GM18520 (cell line): Measurements from ENCODE around the gene JOSD2.

Experiments
- ATAC-seq: cut with Tn5 transposase; IDR thresholded peaks from one replicate; pipeline ENCODE4 v1.9.1; 2021; ENCODE audit not compliant: unreplicated experiment

Gene JOSD2

DNA sequence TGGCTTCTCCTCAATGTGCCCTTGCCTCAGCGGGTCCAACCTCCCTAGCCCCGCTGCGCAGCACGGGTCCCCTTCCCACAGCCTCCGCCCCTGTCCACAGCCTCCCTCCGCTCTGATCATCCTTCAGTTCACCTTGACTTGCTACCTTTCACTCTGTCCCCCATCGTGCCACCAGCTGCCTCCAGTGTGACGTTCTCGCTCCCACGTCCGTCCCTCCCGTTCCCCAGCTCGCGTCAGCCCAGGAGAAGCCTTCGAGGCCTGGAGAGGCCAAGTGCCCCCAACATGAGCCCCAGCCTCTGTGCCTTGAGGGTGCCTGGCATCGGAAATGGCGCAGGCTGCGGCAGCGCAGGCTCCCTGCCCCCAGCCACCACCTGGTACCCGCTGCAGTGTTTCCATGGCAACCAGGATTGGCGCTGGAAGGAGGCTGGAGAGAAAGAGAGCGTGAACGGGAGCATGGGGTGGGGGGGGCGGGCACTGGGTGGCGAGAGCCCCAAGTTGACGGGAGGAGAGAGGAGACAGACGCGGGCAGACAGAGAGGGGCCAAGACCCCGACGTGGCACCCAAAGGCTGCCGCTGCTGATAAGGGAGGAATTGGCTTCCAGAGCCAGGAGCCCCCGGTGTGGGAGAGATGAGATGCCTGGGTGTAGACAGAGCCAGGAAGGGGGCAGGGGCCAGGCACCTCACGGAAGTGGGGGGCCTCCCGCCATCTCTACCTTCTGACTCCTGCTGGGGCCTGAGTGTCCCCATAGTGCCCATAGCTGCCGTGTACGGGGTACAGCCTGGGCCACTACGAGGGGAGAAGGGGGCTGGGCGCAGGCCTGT lies 3.6 kb upstream of the JOSD2 start:
- no peak for ATAC-seq

DNA sequence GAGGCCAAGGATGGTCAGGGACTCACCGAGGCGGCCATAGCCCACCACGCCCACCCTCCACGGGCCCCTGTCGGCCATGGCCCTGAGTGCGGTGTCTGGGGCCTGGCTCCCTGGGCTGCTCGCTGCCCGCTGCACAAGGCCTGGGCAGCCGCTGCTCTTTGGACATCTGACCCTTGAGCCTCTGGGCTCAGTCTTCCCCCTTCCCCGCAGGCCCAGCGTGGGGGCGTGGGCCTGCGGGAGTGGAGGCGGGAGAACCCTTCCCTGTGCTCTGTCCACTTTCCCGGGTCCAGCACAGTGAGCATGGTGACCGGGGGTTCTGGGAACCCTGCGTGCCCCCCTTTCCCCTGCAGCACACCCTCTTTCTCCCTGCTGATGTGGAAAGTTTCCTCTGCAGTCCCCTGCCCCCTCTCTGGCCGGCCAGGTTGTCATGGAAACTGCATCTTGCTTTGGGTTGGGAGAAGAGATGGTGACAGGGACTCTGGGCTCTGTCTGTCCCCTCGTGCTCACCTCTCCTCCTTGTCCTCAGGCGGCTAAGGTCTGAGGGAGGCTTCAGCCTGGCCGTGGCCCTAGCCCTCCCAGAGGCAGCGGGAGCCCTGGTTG lies 2.9 kb upstream of the JOSD2 start, which contains the start of gene ASPDH:
Gene ASPDH, minus strand, starts transcription at position 168 of the 600 bp plus-strand sequence. Its CDS starts 90 bp downstream, at position 78.
- ATAC-seq = no peak

DNA sequence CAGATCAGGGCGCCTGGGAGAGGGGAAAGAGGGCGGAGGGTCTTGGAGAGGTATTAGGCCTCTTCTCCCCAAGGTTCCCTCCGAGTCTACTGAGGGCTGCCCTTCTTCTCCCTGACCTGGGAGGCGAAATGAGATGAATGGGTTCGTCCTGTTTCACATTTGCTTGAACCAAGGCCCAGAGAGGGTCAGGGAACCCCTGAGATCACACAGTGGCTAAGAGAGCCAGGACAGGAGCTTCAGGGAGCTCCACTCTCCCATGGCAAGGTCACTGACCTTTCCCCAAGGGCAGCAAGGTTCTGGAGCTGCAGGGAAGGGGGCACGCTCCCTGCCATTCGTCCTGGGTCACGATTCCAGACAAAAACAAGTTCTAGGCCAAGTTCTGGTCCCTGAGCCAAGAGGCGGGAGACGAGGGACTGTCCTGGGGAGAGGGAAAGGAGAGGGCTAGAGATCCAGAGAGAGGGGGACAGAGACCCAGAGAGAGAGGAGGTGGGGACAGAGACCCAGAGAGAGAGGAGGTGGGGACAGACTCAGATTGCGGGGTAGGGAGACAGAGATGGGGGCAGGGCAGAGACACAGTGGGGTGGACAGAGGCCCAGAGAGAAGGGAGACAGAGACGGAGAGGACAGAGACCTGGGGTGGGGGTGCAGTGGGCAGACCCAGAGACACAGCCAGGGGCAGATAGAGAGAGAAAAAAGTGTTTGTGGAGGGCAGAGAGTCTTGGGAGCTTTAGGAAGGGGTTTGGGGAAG lies 2.2 kb upstream of the JOSD2 start:
- no peak for ATAC-seq

DNA sequence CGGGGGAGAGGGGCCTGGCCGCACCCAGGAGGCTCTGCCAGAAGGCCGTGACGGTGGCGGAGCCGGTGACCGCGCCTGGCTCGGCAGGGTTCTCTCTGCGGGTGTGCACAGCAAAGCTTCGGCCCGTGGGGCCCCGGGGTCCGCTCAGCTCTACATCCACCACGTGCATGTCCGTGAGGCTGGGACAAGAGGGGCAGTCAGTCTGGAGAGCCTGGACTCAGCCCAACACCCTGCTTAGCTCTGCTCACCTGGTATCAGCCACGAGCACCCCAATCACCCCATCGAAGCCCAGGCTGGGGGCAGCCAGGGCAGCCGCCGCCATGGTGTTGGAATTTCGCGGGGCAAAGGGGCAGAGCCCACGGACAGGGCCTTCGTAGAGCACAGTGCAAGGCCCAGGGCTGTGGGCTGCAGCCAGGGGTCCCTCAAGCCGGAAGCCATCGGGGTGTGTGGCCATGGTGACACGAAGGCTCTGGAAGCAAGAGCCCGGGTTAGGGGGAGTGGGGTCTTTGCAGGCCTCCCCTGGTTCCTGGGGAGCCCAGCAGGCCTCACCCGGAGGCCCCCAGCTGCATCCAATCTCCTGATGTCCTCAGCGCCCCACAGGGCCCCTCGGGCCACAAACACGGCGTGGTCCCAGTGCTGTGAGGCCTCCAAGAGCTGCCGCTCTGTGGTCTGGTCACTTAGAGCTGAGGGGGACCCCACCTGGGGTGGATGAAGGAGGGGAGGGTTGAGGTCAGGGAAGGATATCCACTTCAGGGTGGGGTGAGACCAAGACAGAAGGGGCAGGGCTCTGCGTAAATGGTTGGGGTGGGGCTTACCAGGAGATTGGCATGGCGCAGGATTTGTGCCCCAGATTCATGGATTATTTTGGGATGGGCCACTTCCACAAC lies 1.4 kb upstream of the JOSD2 start:
- ATAC-seq = no peak

DNA sequence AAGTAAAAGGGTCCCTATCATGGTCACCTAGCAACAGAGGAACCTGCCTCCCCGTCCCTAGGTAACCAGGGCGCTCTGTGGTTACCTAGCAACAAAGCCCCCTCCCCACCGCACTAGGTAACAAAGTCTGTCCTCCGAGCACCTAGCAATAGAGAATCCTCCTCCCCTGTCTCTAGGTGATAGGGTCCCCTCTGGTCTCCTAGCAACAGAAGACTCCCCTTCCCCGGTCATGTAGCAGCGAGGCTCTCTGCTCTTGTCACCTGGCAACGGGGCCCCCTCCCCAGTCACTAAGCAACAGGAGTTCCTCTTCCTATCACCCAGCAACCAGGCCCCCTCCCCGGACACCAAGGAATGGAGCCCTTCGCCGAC lies 307 bp downstream of the JOSD2 start:
- ATAC-seq = no peak

DNA sequence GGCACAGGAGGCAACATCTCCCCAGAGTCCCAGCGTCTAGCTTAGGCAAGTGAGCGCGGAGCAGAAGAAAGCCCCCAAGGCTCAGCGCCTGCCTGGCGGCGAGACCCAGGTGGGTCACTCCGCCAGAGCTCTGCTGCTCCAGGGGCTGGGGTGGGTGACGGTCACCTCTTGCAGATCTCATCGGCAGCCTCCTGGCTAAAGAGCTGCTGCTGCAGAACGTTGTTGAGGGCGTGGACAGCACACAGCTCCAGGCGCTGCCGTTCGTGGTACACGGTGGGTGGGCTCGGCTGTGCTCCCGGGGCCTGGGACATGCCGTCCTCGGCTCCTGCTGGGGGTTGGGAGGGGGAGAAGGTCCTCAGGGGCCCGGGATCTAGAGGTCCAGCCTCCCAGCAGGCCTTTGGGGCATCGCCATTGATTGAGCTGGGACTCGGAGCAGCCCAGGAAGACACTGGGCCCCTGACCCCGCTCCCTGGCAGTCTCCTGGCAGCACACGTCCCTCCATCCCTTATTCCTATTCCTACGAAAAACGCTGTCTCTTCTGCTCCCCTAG lies 795 bp downstream of the JOSD2 start:
- ATAC-seq = no peak

DNA sequence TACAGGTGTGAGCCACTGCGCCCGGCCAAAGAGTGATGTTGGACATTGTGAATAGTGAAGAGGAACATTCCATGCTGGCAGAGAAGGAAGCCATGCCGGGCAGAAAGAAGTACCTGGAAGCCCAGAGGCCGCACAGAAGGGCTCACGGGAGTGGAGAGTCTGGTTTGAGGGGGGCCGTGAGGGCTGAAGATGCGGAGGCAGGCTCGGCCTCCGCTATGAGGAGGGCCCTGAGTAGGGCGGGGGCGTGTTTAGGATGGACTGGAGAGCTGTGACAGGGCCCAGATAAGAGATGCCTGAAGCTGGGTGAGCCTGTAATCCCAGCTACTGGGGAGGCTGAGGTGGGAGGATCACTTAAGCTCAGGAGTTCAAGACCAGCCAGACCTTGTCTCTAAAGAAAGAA lies 1.6 kb downstream of the JOSD2 start:
- ATAC-seq = no peak

DNA sequence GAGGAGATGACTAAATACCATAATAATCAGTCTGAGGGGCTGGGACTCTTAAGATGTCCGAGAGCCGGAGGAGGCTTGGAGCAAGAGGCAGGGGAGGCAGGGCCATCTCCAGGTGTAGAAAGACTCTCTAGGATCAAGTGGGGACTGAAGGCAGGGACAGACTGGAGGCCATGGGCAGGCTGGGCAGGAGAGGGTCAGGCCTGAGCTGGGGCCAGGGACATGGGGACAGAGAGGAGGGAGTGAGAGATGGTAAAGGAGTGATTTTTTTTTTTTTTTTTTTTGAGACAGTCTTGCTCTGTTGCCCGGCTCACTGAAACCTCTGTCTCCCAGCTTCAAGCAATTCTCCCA lies 2.2 kb downstream of the JOSD2 start:
- ATAC-seq = no peak

DNA sequence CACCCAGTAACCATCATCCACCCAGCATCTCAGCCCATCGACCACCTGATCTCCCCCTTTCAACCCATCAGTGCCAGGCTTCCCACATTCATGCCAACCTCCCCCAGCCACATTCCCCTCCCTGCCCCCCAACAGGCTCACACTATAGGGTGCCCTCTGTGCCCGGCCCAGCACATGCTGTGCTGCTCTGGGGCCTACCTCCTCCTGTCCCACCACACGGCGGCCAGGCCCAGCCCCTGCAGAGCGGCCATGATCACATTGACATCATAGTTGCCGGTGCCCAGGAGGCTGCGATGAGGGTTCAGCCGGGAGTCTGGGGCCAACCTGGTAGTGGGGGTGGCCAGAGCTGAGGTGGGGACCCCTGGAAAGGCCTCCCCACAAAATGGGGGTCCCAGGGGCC lies 3.6 kb downstream of the JOSD2 start:
- no peak for ATAC-seq

DNA sequence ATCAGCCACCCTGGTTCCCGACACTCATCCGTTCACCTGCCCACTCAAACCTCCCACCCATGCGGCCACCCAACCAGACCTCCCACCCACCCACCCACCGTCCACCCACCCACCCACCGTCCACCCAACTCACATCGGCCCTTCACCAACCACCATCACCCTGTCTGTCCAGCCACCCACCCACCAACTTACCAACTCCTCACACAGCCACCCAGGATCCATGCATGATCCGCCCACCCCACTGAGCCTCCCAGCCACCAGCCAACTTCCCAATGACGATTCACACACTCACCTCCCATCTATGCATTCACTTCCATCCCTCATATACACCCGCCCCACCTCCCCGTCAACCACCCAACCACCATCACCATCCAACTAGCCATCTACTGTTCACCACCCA lies 4.3 kb downstream of the JOSD2 start:
- ATAC-seq = no peak

DNA sequence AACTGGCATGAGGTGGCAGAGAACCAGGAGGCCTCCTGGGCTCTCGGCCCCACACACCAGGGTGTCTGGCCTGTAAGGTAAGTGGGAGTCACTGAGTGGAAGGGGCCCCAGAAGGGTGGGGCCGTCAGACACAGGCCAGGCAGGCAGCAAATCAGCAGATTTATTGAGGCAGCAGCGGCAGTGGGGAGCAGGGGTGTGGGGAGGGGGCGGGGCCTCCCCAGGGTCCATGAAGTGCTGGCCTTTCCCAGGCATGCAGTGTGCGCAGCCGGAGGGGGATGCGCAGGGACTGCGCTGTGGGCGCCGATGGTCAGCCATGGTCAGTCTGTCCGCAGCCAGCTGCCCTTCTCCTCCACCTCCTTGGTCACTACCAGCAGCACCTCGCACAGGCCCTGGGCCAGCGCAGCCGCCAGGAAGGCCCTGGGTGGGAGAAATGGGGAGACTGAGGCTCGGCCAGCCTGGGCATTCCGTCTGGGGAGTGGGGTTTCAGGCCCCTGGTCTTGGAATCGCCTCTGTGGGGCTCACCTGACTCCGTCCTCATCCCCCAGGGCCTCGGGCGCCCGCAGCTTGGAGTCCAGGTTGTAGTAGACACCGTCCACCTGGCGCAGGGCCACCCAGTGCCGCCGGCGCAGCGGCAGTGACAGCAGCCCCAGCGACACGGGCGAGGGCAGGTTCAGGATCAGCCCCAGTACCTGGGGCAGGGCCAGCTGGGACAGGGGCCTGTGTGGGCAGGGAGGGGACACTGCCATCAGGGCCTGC lies 5.0 kb downstream of the JOSD2 start:
- ATAC-seq = no peak

DNA sequence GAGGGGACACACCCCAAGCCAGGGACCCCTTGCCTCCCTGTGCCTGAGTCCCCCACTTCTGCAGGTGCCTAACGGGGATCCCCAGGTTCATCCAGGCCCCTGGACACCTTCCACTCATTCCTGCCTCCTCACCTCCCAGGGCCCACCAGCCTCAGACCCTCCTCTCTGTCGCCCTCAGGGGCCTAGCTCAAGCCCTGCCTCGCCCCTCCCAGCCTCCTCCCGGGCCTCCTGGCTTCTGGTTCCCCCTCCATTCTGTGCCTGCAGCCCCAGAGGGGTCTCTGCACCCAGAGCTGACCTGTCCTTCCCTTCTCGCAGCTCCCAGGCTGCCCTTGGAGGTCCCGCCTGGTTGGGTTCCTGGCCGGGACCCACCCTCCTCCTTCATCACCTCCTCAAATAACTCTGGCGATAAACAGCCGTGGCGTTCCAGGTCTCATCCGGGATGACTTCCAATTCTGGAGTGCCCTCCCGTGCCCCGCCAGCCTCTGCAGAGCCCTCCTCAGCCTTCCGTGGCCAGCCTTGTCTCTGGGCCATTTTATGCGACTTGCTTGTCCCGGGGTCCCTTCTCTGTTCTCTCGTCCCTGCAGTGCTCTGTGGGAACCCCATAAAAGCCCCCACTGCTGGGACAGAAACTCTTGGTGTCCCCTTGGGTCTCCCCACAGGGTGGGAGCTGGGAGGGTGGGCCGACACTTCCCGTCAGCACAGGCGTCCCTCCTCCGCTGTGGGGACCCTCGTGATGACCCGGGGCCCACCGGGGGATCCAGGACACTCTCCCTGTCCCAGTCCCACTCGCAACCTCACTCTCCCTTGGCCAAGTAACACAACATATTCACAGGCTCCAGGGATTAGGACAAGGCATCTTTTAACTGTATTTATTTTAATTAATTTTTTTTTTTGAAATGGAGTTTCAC lies 9.2 kb downstream of the JOSD2 start:
- no peak for ATAC-seq

DNA sequence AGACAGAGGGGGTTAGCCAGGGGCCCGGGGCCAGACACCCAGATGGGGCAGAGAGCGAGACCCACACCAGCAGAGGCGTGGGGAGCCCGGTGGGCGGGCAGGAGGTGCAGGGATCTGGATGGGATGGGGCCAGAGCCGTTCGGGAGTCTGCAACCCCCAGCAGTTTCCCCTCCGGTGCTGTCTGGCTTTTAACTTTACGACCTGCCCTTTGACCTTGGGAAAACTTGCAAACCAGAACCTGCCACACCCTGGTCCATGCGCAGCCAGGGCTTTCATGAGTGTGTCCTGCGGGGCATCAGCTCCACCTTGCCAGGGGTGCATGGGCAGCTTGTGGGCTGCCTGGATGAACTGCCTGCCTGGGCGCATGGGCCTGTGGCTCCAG lies 9.8 kb downstream of the JOSD2 start:
- ATAC-seq = no peak

DNA sequence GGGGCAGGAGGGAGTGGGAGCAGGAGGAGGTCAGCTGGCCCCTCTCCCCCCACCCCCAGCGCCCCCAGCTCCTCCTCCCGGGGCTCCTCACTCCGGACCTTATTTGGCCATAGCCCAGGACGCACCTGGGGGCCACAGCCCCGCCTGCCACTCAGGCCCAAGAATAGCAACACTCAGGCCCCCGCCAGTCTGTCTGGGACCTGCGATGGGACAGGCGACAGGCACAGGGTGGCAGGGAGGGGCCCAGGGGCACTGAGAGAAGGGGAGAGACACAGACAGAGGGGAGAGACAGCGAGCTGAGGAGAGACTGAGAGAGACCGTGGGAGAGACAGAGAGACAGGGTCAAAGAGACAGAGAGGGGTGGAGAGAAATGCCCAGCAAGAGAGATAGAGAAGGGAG lies 10.2 kb downstream of the JOSD2 start:
- ATAC-seq = no peak

DNA sequence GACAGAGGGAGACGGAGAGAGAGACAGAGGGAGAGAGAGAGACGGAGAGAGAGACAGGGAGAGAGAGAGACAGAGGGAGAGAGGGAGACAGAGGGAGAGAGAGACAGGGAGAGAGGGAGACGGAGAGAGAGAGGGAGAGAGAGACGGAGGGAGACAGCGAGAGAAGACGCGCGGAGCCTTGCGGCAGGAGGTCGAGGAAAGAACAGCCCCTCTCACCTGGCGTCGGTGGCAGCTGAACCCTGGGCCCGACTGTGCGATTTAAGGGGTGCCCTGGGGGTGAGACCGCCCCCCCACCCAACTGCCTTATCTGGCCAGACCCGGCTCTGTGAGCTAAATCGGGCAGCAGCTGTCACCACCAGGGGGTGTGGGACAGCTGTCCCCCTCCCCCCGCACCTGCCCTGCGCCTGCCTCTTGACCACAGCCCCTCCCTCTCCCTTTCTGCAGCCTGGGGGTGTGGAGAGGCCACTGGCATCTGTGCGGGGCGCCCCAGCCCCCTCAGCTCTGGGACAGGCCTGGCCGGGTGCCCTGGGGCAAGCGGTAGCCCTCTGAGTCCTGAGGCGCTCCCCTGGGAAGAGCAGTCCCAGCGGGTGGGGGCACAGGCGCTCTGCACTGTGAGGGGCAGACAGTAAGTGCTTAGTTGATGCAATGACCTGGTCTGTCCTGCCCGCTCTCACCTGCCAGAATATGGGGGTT lies 10.8 kb downstream of the JOSD2 start:
- ATAC-seq = no peak

DNA sequence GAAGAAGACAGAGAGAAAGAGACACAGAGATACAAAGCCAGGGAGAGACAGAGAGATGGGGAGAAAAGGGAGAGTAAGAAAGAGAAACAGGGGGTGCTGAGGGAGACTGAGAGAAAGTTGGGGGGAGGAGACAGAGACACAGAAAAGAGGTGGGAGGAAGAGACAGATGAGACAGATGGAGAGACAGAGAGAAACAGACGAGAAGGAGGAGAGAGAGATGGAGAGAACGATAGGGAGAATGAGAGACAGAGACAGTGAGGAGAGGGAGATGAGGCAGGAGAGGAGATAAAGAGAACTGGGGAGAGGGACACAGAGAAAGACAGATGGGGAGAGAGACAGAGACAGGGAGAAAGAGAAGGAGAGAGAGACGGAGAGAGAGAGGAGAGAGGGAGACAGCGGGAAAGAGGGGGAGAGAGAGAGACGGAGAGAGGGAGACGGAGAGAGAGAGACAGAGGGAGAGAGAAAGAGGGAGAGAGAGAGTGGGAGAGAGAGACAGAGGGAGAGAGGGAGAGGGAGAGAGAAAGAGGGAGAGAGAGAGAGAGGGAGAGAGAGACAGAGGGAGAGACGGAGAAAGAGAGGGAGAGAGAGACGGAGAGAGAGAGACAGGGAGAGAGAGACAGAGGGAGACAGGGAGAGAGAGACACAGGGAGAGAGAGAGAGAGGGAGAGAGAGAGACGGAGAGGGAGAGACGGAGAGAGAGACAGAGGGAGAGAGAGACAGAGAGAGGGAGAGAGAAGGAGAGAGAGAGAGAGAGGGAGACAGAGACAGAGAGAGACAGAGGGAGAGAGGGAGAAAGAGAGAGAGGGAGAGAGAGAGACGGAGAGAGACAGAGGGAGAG lies 12.6 kb downstream of the JOSD2 start:
- no peak for ATAC-seq

DNA sequence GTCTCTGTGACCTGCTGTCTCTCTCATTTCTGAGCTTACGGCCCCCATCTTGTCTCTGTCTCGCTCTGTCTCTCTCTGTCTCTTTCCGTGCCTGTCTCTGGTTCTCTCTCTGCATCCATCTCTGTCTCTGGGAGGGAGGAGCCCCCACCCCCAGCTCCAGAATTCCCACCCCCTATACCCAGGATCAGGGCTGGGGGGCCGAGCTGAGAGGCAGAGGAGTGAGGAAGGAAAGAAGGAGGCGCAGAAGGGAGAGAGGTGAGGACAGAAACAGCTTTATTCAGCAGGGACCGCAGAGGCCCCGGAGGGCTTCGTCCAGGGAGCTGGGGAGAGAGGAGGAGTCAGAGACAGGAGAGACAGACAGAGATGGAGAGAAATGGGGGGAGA lies 14.0 kb downstream of the JOSD2 start:
- ATAC-seq = no peak
